NCI-H2081 (cell line): ENCODE measurements around the gene NELFB.
A peak's percentile ranks its signal among the peaks of the same experiment; 100 is the strongest.

Experiments
- DNase-seq, 2 experiments: peaks; one replicate each; lab custom pipeline; 2025; lab: John Stamatoyannopoulos, UW

Gene NELFB

DNA sequence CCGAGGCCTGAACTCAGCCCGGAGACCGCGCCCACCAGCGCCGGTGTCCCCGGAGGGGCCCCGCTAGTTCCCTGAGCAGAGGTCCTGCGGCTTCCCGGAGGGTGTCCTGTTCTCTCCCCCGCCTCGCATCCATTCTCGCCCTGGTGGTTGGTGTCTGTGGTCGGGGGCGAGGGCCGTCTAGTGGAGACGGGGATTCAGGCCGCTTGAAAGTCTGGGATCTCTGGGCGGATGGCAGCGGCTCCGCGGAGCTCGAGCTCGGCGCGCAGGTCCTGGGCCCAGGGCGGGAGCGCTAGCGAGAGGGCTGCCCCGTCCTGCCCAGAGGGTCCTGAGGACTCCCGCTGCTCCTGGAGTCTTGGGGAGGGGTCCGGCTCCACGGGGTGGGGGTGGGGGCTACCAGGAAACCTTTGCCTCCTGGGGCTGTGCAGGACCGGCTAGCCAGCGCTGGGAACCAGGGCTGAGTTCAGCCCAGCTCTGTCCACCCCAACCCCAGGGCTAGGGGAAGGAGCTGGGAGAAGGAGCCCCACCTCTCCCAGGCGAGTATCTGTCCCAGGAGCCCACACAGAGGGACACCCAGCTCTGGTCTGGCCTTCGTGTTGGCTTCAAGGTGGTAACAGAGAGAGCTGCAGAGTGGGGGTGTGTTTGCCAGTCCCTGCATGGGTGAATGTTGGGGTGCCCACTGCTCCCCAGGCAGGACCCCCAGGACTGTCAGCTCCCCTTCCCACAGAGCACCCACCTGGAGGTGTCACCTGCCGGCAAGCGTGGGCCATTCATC is 26.4 kb downstream of the NELFB start:
- no peak for DNase-seq

GRCh38 chr9:137286975-137287383 is 31.9 kb downstream of the NELFB start:
- peak; percentile 45 to 58 for DNase-seq

DNA sequence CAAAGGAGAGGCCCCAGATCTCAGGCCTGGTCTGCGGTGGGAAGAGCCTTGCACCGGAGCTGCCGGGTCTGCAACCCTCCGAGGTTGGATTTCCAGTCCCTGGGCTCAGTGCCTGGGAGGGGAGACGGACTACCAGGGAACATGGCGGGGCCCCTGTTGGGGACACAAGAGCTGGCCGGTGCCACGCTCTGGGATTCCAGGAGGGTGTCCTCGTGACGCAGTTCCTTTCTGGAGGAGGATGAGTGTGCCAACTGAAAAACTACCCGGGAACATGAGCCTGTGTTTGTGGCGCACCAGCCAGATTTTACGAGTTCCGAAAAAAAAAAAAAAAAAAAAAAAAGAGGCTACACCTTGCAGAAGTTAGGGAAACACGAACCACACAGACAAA is 38.0 kb downstream of the NELFB start:
- DNase-seq, result no peak

DNA sequence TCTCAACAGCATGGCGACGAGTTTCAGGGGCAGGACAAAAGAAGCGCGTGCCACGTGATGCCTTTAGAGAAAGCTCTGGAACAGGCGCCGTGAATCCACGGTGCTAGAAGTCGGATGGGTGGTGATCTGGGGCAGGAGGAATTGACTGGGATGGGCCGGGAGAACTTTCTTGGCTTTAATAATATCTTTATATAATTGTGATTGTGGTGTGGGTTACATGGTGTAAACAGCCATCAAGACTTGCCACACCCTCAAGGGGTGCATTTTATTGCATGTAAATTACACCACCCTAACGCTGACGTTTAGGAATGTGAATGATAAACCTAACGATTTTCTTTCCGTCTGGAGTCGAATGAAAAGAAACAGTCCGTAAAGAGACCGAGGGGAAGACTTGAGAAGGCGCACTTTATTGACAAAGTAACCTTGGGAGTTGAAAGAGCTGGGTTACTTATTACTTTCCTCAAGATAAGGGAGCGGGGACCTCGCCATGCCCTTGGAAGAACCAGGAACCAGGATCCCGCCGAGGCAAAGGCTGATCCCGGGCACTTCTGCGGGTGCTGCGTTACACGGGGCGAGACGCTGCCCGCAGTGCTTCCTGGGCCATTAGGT is 38.5 kb downstream of the NELFB start:
- DNase-seq, result no peak

DNA sequence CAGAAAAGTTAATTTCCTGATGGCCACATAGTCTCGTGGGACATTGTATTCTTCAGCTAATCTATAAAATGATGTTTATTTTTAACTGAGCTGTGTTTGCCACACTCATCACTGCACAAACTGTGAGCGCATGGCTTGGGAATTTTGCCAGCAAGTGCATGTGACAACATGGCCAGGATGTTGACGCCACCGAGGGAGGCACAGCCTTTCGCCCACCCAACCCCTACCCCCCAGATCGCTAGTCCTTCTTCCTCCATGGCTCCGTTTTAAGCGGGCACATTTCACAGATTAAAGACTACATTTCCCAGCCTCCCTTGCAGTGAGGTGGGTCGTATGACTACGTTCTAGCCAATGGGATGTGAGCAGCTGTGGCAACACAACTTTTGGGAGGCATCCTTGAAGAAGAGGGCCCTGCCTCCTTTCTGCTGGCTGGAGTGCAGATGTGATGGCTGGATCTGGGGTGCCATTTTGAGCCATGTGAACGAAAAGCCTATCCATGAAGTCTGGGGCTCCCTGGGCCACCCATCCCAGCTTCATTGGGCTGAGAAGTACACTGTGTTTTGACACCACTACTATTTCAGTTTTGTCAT is 39.1 kb downstream of the NELFB start:
- peak in 1 of 2 experiments; percentile 52 for DNase-seq

GRCh38 chr9:137294681-137295237 is 39.6 kb downstream of the NELFB start:
- no peak for DNase-seq

GRCh38 chr9:137295238-137295811 is 40.2 kb downstream of the NELFB start:
- DNase-seq, result peak; percentile 12 to 34

DNA sequence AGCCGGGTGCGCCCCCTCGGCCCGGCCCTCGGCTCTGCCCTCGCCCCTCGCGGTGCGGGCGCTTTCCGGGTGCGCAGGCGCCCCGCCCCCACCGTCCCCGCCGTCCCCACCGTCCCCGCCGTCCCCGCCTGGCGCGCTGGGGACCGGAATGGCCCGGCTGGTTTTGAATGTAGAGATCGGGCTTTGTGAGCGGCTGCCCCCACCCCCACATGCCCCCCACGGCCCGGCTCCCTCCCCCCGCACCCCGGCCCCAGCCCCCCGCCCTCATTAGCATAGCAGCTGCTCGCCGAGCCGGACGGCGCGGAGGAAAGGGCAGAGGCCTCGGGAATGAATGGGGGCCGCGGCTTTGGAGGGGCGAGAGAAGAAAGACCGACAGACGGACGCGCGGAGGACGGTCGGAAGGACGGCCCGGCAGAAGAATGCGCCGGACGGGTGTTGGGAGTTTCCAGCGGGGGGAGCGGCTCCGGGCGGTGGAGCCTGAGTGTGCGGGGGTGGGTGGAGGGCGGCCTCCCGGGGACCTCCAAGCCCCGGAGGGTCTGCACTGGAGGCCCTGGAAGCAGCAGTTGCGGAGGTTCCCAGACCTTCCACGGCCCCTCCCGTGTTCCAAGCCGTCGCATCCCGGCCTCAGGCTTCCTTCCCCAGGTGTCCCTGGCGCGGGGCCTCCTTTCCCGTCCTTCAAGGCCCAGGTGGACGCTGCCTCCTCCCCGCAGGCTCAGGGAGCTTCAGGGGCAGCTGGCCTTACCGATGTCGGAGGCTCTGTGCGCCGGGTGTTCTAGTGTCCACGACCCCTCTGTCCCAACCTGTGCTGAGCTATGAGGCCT is 40.9 kb downstream of the NELFB start:
- no peak for DNase-seq

DNA sequence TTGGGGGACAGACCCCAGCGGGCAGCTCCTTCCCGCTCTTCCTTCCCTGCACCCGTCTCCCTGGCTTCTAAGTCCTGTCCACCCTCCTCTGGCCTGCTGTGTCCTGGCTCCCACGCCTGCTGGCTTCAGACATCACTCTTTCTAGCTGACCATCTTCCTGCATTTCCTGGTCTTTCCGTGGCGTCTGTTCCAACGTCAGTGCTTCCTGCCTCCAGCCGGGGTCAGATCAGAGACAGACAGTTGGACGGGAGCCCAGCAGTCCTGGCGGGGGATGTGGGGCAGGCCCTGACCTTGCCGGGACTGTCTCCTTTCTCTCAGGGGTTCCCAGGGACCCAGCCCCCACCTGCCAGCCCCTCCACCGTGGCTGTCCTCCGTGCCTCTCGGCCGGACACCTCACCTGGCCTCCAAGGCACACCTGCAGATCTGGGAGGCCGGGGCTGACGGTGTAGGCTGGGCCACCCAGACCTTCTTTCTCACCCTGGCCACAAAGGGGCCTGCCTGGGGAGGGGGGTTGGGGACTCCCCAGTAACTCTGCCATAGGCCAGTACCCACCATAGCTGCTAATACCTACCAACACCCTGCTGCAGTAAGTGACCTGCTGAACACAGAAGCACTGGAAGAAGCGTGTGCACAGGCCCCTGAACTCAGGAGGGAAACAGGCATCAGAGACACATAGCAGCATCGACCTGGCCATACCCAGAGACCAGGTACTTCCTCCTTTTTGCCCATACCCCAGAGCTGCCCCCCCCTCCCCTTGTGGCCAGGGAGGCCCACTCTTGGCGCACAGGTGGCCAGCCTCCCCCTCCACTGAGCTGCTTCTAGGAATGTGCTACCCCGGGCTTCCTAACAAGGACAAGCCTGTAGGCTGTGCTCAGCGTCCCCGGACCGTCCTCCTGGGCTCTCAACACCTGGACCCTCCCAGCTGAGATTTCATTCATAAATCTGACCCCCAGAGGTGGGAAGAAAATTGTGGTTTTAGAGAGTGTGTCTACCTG is 41.8 kb downstream of the NELFB start:
- peak in 1 of 2 experiments; percentile 19 for DNase-seq

- DNase-seq, result no peak
Observed at GRCh38 chr9:137297966-137298365, 42.8 kb downstream of the NELFB start.

- no peak for DNase-seq
Observed at GRCh38 chr9:137298401-137299202, 43.5 kb downstream of the NELFB start.

GRCh38 chr9:137299203-137299565 is 44.1 kb downstream of the NELFB start:
- no peak for DNase-seq

GRCh38 chr9:137299938-137300337 is 44.8 kb downstream of the NELFB start:
- DNase-seq, result no peak

GRCh38 chr9:137300567-137301080 is 45.5 kb downstream of the NELFB start:
- peak in 1 of 2 experiments; percentile 33 for DNase-seq

GRCh38 chr9:137301081-137301947 is 46.2 kb downstream of the NELFB start:
- DNase-seq, result peak; percentile 32 to 56

DNA sequence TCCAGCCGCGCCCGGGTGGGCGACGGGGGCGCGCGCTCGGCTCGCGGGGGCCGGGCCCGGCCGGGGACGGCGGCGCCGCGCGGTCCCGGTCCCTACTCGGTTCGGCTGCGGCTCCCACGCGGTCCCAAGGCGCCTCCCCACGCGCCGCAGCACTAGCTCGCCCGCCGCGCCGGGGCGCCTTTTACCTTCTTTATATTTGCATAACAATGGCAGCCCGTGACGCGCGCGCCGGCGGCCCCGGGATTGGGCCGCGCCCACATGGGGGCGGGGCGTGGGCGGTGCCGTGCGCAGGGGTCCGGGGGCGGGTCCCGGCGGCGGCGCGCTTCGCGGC is 47.0 kb downstream of the NELFB start, which contains the start of gene NRARP:
NRARP (minus strand) TSS at position 154 of the 331 bp plus-strand sequence. CDS start 343 bp downstream, outside the sequence.
- DNase-seq, result peak; percentile 84 to 90

GRCh38 chr9:137302449-137303150 is 47.5 kb downstream of the NELFB start:
- no peak for DNase-seq
